ENCODE measurements around the gene STYK1. TPM values are rescaled to one million over a fixed set of nuclear protein-coding genes. Genes with fewer than 3 reads are reported as not detected.

STYK1 gene
- total RNA-seq, 1 experiment from 2014 or later, result 8.4 TPM

DNA sequence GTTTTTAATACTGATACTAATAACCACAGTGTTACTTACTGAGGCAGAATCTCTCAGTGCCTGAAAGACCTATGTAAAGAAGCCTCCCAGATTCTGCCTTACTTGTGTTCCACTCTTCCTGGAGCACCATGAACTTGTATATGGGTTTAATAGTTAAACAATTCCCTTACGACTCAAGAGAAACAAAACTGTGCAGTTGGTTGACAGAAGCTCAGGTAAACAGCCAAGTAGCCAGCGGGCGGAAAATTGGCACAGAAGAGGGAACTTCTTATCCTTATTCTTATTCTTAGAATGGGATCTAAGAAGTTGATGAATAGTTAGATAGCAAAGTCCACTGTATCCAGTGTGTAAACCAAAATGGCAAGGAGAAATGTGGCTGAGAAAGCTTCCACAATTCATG, 37.7 kb downstream of the STYK1 start:
- no peak for DNase-seq
- Mint-ChIP-seq H3K36me3 (ENCODE audit: insufficient read depth, unreplicated experiment) (peaks cover 6% of the 10 kb centered on the region), H3K9me3 (ENCODE audit: low read depth, unreplicated experiment) (no peaks in the 10 kb centered on the region), H3K27me3 (ENCODE audit: unreplicated experiment) (no peaks in the 10 kb centered on the region), H3K4me3 (ENCODE audit: low read depth, unreplicated experiment) (no peak overlapping the region), H3K4me1 (ENCODE audit: low read depth, unreplicated experiment) (peaks cover 11% of the 10 kb centered on the region), H3K27ac (ENCODE audit: unreplicated experiment) (no peak overlapping the region)
- no peak for TF ChIP-seq CTCF (IDR thresholded peaks at IDR 0.05; ENCODE audit: unreplicated experiment)
- CTCF ChIA-PET, result no interaction called here
- intact Hi-C loops (cut with micrococcal nuclease; ENCODE audit: unreplicated experiment), result loop anchor here (5.0 kb wide), 1 partner anchor 36 kb away; the partner anchor contains the start of gene STYK1
- BruUV-seq (replicated peaks), result no TSS peak

DNA sequence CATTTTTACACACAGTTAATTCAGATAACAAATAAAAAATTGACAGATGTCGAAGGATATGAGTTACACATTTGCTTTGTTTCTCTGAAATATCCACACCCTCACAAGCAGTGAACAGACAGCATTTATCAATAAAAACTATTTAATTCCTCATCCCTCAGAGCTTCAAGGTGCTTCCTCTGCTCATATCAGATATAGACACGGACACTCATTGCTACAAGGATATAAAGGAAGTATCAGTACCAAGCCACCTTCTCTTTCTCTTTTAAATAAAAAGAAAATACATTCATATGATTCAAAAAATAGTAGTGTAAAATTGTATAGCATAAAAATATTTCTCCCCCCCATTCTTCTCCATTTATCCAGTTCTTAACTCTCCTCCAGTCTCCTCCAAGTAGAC, 38.5 kb downstream of the STYK1 start:
- Mint-ChIP-seq H3K4me3 (ENCODE audit: low read depth, unreplicated experiment) (no peak overlapping the region), H3K4me1 (ENCODE audit: low read depth, unreplicated experiment) (peaks cover 11% of the 10 kb centered on the region), H3K27ac (ENCODE audit: unreplicated experiment) (no peak overlapping the region), H3K9me3 (ENCODE audit: low read depth, unreplicated experiment) (no peaks in the 10 kb centered on the region), H3K27me3 (ENCODE audit: unreplicated experiment) (no peaks in the 10 kb centered on the region), H3K36me3 (ENCODE audit: insufficient read depth, unreplicated experiment) (peaks cover 6% of the 10 kb centered on the region)
- DNase-seq, result no peak
- TF ChIP-seq CTCF (IDR thresholded peaks at IDR 0.05; ENCODE audit: unreplicated experiment), result no peak
- intact Hi-C loops (cut with micrococcal nuclease; ENCODE audit: unreplicated experiment), result loop anchor here (5.0 kb wide), 1 partner anchor 37 kb away; the partner anchor contains the start of gene STYK1
- CTCF ChIA-PET, result no interaction called here
- no TSS peak for BruUV-seq (replicated peaks)

- Mint-ChIP-seq H3K27me3 (ENCODE audit: unreplicated experiment) (no peaks in the 10 kb centered on the region), H3K36me3 (ENCODE audit: insufficient read depth, unreplicated experiment) (peaks cover 6% of the 10 kb centered on the region), H3K27ac (ENCODE audit: unreplicated experiment) (no peak overlapping the region), H3K4me3 (ENCODE audit: low read depth, unreplicated experiment) (no peak overlapping the region), H3K9me3 (ENCODE audit: low read depth, unreplicated experiment) (no peaks in the 10 kb centered on the region), H3K4me1 (ENCODE audit: low read depth, unreplicated experiment) (peaks cover 11% of the 10 kb centered on the region)
- BruUV-seq (replicated peaks), result no TSS peak
- intact Hi-C loops (cut with micrococcal nuclease; ENCODE audit: unreplicated experiment), result no loop called here
- no peak for TF ChIP-seq CTCF (IDR thresholded peaks at IDR 0.05; ENCODE audit: unreplicated experiment)
- CTCF ChIA-PET, result no interaction called here
- DNase-seq, result no peak
Measured at GRCh38 chr12:10634427-10634826, 39.4 kb downstream of the STYK1 start.

DNA sequence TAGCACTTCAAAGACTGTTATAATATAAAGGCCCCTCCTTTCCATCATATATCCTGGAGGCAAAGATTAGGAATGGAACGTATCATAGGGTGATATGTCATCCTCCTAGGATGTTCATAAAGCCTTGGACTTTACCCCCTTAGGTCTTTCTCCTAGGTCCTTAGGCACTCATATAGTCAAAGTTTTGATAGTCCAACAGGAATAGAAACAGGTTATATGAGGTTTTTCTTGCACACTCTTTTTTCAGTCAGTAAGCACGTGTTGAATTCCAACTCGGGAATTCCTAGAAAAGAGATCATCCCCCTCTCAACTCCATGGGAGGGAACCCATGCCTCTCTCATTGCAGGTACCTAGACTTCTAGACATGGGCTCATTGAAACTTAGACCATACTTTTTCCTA, 40.3 kb downstream of the STYK1 start:
- Mint-ChIP-seq H3K27me3 (ENCODE audit: unreplicated experiment) (no peaks in the 10 kb centered on the region), H3K4me1 (ENCODE audit: low read depth, unreplicated experiment) (peaks cover 11% of the 10 kb centered on the region), H3K4me3 (ENCODE audit: low read depth, unreplicated experiment) (no peak overlapping the region), H3K36me3 (ENCODE audit: insufficient read depth, unreplicated experiment) (peaks cover 6% of the 10 kb centered on the region), H3K27ac (ENCODE audit: unreplicated experiment) (no peak overlapping the region), H3K9me3 (ENCODE audit: low read depth, unreplicated experiment) (no peaks in the 10 kb centered on the region)
- BruUV-seq (replicated peaks), result no TSS peak
- intact Hi-C loops (cut with micrococcal nuclease; ENCODE audit: unreplicated experiment), result no loop called here
- TF ChIP-seq CTCF (IDR thresholded peaks at IDR 0.05; ENCODE audit: unreplicated experiment), result no peak
- CTCF ChIA-PET, result no interaction called here
- DNase-seq, result no peak

Data from Calu3 (cell line).